Activated CD4-positive, alpha-beta memory T cell treated with anti-CD3 and anti-CD28 coated beads, Interleukin-2, amount 10 ng/mL, durations not matched to agents 7 days and 5 days (primary cell): Measurements from ENCODE around the gene NUTM2E. TPM values are rescaled to one million over a fixed set of nuclear protein-coding genes. Genes with fewer than 3 reads are reported as not detected.

Experiments
- total RNA-seq, 2 experiments: library from RNA; stranded (reverse); gene quantifications; one replicate each; pipeline ENCODE4 v1.2.3, GENCODE V29; 2021

The NUTM2E gene
- total RNA-seq, 2 experiments from 2014 or later = 0.18 TPM

Other genes starting within 250 kb of the NUTM2E start
- not detected for gene SFTPA1, start 215.8 kb upstream of the NUTM2E start, total RNA-seq
- 1 to 10 TPM; 1.6 to 1.7 TPM for gene NUTM2B, start 123.5 kb upstream of the NUTM2E start, total RNA-seq
- not detected for gene SFTPD, start 122.4 kb downstream of the NUTM2E start, total RNA-seq